ENCODE data around the gene MYO1D.

DNA sequence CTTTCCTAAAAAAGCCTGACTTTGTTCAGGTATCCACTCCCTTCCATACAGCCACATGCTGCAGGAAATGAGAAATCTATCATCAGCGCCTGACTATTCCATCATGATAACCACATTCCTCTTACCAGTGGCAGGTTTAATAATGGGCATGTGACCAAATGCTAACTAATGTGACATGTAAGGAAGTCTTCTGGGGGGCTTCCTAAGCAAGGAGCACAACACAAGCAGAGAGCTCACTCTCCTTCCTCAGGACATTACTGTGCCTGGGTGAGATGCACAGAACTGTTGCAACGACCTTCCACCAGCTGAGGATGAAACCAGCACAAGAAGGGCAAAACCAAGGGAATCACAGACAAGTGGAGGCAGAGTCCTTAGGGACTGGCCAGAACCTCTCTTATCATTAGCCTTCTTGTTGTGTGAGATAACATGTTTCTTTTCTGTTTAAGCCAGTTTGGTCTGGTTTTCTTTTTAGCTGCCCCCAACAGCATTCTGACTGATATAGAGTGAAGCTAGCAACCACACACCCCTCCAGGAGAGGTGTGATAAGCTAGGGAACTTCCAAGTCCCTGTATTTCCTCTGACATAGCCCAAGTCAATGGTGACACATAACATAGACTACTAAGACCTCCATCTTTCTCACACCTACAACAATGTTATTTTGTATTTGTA, 16.9 kb downstream of the MYO1D start:
- TF ChIP-seq, protein P1, sequence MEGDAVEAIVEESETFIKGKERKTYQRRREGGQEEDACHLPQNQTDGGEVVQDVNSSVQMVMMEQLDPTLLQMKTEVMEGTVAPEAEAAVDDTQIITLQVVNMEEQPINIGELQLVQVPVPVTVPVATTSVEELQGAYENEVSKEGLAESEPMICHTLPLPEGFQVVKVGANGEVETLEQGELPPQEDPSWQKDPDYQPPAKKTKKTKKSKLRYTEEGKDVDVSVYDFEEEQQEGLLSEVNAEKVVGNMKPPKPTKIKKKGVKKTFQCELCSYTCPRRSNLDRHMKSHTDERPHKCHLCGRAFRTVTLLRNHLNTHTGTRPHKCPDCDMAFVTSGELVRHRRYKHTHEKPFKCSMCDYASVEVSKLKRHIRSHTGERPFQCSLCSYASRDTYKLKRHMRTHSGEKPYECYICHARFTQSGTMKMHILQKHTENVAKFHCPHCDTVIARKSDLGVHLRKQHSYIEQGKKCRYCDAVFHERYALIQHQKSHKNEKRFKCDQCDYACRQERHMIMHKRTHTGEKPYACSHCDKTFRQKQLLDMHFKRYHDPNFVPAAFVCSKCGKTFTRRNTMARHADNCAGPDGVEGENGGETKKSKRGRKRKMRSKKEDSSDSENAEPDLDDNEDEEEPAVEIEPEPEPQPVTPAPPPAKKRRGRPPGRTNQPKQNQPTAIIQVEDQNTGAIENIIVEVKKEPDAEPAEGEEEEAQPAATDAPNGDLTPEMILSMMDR (IDR thresholded peaks at IDR 0.05), result no peak
- TF ChIP-seq POLR2A (IDR thresholded peaks at IDR 0.05), result no peak

All from adrenal gland (tissue), 5 donors.